Inflammatory macrophage treated with lipopolysaccharide for 4 hours (primary cell): ENCODE data around the gene ZNF581.
A peak's percentile ranks its signal among the peaks of the same experiment; 100 is the strongest.

Source experiments
- DNase-seq: peaks from one replicate; pipeline ENCODE4 v3.0.0-alpha.2; 2020

ZNF581 gene

DNA sequence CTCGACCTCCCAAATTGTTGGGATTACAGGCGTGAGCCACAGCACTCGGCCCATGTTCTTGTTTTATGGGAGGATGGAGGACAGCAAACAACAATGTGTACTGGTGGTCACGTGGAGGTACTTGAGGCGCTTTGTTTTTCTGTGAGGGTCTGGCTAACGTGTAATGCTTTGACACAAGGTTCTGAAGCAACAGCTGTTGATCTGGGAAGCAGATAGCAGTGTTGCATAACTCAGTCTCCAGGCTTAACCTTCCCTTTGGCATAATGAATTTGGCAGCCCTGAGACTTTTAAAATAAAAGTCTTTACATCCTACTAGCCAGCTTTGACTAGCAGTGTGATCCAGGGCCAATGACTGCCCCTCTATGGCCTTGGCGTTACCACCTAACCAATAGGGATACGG is 9.6 kb upstream of the ZNF581 start:
- peak; percentile 37 for DNase-seq

DNA sequence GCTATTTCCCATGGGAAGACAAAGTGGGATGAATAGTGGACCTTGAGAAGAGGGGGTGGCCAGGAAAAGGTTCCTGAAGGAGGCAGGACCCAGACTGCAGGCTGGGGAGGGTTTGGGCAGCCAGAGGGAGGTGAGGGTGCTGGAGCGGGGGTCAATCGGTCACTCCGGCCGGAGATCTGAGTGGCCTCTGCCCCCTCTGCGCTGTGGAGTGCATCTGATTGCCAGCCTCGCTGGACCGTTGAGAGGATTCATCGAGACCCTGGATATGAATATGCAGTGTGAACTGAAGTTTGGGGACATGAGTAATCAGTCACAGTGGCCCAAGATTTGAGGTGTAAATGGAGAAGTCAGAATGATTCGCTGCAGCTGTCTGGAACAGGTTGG is 8.1 kb upstream of the ZNF581 start:
- no peak for DNase-seq

DNA sequence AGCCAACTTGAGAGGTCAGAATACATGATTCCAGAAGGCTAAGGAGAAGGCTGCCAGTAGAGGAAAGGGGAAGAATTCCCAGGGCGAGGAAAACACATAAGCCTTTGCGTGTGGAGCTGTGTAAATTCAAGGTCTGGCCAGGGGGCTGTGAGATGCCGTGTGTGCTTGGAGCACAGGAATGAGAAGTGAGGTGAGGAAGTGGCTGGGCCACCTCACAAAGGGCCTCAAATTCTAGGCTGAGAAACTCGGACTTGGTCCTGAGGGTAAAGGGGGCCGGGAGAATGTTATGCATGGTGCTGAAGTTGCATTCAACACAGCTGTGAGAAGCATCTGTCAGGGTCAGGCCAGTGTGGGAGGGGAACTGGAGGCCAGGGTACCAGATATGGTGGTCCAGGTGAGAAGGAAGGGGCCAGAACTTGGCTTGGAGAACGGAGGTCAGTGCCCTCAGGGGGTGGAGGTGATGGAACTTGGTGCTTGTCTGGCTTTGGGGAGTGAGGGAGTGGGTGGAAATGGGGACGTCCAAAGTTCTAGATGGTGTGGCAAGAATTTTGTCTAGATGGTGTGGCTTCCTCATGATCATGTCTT is 7.5 kb upstream of the ZNF581 start:
- no peak for DNase-seq

DNA sequence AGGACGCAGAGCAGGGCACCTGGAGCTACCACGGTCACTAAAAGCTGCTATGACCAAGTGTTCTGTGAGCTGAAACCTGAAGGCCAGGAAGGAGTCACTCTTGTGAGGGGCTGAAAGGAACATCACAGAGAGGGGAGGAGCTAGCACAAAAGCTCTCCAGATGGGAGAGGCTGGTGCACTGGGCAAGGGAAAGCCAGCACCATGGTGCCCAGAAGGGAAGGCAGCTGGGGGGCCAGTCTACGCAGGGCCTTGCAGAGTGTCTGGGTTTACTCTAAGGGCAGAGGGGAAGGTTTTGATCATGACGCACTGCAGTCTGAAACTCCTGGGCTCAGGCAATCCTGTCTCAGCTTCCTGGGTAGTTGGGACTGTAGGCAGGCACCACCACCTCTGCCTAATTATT is 6.7 kb upstream of the ZNF581 start:
- DNase-seq, result no peak

DNA sequence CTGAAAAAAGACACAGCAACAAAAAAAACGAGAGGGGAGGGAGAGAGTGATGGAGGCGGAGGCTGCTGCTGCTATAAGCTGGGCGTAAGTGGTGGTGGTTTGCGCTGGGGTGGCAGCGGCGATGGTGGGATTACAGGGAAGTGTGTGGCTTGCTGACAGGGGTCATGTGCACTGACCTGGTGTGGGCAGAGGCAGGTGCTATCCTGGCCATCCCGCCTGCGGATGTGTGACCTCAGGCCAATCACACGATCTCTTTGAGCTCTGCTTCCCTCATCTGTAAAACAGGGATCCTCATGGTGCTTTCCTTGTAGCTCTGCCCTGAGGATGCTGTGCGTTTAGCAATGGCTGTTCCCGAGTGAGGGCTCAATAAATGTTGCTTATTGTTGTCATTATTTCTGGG is 5.9 kb upstream of the ZNF581 start:
- no peak for DNase-seq

DNA sequence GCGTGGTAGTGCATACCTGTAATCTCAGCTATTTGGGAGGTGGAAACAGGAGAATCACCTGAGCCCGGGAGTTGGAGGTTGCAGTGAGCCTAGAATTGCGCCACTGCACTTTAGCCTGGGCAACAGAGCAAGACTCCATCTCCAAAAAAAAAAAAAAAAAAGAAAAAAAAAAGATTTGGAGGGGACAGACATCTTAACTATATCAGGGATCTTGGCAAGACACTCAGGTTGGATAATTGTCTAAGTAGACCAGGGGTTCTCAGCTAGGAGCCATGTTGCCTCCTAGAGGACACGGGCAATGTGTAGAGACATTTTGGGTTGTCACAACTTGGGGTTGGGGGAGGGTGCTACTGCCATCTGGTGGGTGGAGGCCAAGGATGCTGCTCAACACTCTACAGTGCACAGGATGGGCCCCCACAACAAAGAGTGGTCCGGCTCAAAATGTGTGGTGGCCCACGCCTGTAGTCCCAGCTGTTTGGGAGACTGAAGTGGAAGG is 4.5 kb upstream of the ZNF581 start:
- peak; percentile 67 for DNase-seq

DNA sequence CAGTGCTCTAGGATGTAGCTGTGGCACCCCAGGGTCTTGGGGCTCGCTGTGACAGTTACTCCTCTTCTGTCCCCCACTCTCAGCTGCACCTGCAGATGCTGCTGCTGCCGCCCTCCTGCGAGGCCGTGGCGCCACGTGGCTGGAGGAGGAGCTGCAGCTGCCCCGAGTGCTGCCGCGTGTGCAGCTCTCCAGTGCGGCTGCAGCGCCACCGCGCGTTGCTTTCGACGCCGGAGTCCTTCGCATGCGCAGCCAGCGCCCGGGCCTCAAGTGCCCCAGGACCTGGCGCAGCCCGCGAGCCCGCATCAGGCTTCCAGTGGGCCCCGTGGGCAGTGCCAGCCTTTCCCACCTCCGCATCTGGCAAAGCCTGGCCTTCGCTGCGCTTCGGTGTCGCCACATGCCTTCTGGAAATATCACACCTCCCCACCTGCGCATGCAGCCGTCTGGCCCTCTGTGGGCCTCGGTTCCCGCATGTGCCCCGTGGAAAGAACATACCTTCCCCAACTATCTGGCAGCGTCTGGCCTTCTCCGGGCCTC is 3.3 kb upstream of the ZNF581 start:
- DNase-seq, result peak; percentile 62

DNA sequence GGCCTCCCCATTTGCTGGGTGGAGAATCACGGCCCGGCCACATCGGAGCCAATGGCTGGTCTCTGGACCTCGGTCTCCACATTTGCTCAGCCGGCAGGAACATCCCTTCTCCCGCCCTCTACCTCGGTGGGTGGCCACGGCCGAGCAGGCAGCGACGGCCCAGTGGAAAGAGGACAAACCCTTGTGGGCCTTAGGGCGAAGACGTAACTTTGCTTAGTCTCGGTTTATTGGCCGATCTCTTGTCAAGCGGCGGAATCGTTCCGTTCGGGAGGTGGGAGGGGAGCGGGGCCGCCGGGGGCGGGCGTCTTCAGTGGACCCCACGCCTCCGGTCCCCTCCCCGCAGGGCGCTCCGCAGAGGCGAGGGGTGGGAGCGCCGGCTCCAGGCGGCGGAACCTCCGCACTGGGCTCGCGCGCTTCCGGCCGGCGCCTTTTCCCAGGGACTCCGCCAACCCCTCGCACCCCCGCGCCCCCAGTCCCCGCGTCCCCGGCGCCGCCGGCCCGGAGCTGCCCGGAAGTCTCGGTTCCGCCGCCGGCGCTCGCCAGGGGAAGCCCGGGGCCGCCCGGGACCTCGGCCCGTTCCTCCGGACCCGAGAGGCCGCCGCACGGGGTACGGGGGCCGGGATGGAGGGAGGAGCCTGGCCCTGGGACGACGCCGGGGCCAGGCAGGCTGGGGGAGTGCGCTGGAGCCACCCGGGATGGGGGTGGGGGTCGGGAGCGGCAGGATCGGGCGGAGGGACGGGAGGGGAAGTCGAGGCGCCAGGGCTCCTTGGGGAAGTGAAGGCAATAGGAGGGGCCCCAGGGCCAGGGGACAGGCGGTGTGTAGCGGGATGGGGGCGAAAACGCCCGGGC is 2.6 kb upstream of the ZNF581 start, which contains the start of gene ZNF580:
Gene ZNF580 (plus strand): TSS at position 426 of the 849 bp plus-strand sequence. CDS start 1,507 bp downstream, outside the sequence.
- peak; percentile 38 for DNase-seq

DNA sequence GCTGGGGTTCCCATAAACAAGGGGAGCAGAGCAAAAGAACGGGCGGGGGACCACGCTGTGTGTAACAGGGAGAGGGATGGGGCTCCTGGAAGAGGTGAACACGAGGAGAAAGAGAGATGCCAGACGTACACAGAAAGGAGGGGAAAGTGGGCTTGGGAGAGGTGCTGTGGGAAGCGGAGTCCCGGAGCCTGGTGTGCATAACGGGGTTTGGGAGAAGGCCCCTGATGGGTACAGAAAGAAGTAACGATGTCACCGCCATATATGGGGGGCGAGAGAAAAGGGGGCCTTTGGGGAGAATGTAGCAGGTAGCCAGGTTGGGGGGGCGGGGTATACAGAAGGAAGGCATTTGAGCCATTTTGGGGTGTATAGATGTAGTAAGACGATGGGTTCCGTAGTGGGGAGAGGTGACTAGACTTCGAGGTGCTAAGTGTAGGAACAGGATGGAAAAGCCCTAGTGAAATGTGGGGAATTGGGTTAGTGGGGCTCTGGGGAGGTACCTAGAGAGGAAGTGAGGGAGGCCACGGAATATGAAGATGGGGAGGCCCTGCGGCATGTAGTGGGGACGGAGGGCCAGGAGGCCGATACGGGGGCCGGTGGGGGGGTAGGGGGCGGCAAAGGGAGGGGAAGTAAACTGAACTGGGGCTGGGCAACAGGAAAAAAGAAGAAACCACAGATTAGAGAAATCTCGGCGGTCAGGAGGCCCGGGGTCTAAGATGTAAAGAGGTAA is 1.9 kb upstream of the ZNF581 start:
- no peak for DNase-seq

DNA sequence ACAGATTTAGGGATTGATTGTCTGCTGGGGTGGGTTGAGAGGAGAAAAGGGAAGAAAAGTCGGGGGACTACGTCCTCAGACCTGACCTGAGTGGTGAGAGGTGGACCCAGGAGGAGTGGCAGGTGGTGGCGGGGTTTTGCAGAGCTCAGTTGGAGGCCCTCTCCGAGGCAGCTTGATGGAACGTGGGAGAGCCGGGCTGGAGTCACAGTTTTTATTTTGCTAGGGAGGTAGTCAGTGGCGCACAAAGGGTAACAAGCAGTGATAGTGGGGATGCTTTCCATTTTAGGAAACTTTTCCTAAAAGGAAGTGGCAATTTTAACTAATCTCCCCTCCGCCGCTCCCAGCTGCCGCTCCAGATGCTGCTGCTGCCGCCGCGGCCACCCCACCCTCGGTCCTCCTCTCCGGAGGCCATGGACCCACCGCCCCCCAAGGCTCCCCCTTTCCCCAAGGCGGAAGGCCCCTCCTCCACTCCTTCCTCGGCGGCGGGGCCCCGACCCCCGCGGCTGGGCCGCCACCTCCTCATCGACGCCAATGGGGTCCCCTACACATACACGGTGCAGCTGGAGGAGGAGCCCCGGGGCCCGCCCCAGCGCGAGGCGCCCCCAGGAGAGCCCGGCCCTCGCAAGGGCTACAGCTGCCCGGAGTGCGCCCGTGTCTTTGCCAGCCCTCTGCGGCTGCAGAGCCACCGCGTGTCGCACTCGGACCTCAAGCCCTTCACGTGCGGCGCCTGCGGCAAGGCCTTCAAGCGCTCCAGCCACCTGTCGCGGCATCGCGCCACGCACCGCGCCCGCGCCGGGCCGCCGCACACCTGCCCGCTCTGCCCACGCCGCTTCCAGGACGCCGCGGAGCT is 1.1 kb upstream of the ZNF581 start:
- no peak for DNase-seq

DNA sequence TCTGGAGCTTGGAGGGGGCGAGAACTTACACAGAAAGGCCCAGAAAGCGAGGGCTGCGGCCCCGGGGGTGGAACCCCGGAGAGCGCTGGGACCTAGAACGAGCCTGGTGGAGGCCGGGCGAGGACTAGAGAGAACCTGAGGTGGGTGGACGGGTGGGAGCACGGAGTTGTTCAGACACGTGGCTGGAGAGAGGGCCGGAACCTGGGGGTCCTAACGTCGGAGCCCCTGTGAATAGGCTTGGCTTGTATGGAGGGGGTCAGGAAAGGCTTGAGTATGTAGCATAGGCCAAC is 383 bp downstream of the ZNF581 start:
- DNase-seq, result no peak

DNA sequence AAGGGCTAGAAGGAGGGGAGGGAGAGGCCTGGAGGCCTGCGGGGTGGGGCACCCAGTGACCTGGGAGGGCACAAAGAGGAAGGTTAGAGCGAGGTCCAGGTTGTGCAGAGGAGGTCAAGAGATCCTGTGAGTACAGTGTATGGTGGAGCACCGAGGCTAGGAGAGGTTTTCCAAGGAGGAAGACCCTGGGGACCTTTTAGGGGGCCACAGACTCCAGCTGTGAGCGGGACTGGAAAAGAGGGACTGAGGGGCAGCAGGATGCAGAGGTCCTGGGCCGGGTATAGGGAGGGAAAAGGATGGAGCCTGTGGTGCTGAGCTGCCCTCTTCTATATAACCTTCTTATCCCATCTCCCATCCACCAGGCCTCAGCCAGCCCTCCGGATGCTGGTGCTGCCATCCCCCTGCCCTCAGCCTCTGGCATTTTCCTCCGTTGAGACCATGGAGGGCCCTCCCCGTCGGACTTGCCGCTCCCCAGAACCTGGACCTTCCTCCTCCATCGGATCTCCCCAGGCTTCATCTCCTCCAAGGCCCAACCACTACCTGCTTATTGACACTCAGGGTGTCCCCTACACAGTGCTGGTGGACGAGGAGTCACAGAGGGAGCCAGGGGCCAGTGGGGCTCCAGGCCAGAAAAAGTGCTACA is 863 bp downstream of the ZNF581 start:
- no peak for DNase-seq

DNA sequence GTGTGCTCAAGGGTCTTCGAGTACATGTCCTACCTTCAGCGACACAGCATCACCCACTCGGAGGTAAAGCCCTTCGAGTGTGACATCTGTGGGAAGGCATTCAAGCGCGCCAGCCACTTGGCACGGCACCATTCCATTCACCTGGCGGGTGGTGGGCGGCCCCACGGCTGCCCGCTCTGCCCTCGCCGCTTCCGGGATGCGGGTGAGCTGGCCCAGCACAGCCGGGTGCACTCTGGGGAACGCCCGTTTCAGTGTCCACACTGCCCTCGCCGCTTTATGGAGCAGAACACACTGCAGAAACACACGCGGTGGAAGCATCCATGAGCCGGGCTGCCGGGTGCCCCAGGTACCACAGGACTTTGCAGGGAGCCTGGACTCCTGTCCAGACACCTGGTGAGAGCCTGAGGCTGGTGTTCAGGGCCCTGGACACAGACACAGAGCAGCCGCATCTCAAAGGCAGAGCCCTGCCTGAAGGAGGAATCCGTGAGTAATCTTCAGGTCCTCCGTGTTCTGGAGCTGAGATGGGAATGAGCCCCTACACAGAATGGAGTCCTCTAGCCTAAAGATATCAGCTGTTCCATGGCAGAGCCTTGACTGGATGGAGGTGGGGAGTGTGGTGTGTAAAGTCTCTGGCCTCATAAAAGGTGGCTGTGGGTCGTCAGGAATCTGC is 1.5 kb downstream of the ZNF581 start:
- DNase-seq, result no peak

DNA sequence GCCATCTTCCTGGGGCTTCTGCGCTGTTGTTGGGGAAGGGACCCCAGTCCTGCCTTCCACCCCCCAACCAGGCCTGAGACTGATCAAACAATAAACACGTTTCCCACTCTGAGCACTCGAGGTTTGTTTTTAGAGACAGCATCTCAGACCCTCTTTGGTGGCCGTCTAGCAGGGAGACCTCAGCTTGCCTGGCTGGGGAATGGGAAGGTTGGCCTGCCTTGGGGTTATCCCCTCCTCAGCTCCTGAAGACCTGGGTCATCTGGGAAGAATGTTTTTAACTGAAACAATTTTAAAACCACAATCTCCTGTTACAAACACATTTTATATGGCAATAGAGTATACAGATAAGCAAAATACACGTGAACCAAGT is 2.0 kb downstream of the ZNF581 start:
- DNase-seq, result no peak

DNA sequence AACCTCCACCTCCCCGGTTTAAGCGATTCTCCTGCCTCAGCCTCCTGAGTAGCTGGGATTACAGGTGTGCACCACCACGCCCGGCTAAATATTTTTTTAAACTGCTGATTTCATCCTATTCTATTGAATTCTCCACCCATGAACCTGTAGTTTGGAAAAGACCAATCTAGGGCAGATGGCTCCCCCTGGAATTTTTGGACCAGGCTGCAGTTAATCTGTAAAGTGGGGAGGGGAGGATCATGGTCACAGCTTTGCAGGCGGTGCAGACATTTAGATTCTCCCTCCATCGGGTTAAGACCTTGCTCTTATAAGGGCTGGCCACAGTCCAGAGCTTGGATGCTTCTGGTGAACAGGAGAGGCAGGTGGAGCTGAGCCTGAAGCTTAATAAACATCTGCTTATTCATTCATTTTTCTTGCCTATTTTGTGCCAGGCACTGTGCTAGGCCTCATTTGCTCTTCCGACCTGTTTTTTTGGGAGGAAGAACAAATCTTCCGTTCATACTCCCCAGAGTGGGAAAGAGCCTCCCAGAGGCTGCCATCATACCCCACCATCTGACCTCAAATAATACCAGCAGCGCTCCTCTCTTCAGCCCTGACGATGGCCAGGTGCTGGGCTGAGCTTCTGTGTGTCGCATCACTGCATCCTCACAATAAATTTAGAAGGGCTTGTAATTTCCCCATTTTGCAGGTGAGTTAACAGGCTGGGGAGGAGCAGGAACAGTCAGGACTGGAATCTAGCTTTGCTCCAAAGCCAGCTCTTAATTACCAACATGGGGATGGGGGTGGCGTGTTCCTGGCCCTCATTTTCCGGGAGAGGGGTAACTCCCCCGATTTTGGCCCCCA is 3.7 kb downstream of the ZNF581 start:
- no peak for DNase-seq

DNA sequence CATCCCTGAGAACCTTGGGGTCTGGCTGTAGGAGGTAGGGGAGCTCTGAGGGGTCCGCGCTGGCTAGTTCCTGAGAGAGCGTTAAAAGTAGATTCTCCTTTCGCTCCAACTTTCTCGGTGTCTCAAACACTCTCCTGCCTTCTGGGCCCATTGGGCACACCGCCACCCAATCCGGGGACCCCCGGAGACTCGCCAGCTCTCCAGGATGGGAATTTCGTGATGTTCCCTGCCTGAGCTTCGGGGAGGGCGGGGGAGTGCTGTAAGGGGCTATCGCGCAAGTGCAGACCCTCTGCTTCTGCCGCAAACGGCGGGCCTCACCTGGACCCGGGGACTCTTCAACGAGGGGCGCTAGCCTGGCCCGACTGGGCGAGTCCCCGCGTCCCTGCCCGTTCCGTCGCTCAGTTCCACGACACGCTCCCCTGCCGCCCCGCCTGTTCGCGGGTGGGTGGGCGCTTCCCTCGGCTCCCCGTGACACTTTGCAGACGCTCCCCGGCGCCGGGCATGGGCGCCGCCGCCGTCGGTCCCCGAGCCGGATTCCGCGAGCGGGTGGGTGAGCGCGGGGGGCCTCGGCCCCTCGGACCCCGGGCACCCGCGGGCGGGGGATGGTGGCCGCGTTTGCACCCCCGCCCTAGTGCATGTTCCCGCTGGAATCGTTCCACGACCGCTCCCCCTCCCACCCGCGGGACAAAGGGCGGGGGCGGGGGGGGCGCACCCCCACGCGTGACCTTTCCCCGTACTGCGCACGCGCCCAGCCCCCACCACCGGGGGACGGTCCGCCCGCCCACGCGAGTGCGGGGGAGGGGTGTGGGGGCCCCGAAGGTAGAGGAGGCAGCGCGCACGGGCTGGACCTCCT is 4.5 kb downstream of the ZNF581 start, which contains the start of gene CCDC106:
Gene CCDC106 (plus strand): TSS at position 481 of the 853 bp plus-strand sequence. CDS start 835 bp downstream, outside the sequence.
- peak; percentile 32 for DNase-seq

DNA sequence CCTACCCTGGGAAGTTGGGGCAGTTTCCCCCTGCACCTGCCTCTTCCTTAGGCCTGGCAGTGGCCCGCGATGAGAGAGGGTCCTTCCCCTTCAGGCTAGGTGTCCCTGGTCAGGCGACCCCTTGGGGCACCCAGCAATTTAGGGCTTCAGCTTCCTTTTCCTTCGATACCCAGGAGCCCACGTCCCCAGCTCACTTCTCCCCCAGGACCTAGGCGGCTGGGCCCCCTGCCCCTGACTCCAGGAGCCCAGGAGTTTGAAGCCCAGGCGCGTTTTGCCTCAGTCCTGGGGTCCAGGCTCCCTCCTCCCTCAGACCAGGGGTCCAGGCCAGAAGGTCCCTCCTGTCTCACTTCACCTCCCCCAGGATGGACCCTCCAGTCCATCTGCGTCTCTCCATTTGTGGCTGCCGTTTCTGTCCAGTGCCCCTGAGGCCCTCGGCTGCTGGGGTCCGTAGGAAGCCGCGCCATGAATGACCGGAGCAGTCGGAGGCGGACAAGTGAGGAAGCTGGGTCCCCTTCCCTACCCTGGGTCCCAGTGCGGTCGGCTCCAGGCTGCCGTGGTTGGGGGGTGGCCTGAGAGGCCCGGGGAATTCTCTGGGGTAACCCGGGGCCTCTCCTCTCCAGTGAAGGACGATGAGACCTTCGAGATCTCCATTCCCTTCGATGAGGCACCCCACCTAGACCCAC is 5.3 kb downstream of the ZNF581 start:
- no peak for DNase-seq

DNA sequence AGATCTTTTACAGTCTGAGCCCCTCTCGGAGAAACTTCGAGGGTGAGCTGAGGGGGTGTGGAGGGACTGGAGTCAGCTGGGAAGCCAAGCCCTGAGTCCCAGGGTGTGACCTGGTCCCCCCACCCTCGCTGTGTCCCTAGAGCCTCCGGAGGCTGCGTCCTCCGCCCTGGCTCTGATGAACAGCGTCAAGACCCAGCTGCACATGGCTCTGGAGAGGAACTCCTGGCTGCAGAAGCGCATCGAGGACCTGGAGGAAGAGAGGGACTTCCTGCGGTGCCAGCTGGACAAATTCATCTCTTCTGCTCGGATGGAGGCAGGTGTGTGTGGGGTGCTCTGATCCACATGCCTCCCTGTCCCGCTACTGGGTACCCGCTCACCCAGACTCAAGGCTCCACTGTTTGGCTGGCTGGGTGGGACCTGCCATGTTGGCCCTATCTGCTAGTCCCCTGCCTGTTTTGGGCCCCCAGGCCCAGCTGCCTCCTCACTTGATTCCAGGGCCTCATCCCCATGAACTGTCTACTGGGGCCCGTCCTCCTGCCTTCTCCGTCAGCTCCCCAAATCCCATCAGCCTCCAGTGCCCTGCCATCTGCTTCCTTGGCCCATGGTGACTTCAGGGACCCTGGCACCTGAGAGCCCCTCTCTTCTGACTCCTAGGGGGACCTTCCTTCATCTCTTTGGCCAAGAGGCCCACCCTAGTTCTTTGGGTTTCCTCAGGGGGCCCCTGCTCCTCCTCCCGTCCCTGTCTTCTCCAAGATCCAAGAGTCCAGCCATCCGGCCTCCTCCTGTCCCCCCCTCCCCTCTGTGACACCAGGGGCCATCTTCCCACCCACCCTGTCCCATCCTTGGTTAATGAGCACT is 6.0 kb downstream of the ZNF581 start:
- DNase-seq, result no peak
